Endothelial cell of umbilical vein (primary cell): ENCODE measurements around the gene MLX.

Experiments used
- EZH2 ChIP-seq: IDR thresholded peaks from 2 replicates; pipeline ENCODE4 v1.6.1; 2012; ENCODE audit warnings: borderline replicate concordance, low read depth, mild to moderate bottlenecking, moderate library complexity, low read length, inconsistent platforms; ENCODE audit not compliant: severe bottlenecking
- JUN ChIP-seq: IDR thresholded peaks from 2 replicates; pipeline ENCODE4 v1.6.1; 2011; ENCODE audit warnings: borderline replicate concordance, low read depth; ENCODE audit not compliant: insufficient read length, insufficient read depth
- MAX ChIP-seq: IDR thresholded peaks from 2 replicates; pipeline ENCODE4 v1.6.1; 2011; ENCODE audit not compliant: insufficient read depth, insufficient read length
- POLR2A ChIP-seq: IDR thresholded peaks from 2 replicates; pipeline ENCODE4 v1.6.1; 2012; ENCODE audit warnings: low read depth, mild to moderate bottlenecking, control low read depth, low read length
- POLR2AphosphoS5 ChIP-seq: IDR thresholded peaks from 2 replicates; pipeline ENCODE4 v1.6.1; 2012; ENCODE audit warnings: low read depth, mild to moderate bottlenecking, control low read depth, low read length, moderate library complexity; ENCODE audit not compliant: insufficient read depth
- TF ChIP-seq, protein P1 (sequence below), 2 donors: IDR thresholded peaks; 1 replicate in 1 of 2; 2 replicates in 1 of 2; pipeline ENCODE4 v1.5.1; 2011; ENCODE audit warnings: low read length in 2 of 2, mild to moderate bottlenecking in 2 of 2, moderate library complexity in 2 of 2, control low read depth in 1 of 2, inconsistent platforms in 1 of 2, low read depth in 1 of 2; ENCODE audit not compliant: insufficient read depth in 1 of 2; ENCODE audit errors: extremely low read depth in 1 of 2

DNA sequence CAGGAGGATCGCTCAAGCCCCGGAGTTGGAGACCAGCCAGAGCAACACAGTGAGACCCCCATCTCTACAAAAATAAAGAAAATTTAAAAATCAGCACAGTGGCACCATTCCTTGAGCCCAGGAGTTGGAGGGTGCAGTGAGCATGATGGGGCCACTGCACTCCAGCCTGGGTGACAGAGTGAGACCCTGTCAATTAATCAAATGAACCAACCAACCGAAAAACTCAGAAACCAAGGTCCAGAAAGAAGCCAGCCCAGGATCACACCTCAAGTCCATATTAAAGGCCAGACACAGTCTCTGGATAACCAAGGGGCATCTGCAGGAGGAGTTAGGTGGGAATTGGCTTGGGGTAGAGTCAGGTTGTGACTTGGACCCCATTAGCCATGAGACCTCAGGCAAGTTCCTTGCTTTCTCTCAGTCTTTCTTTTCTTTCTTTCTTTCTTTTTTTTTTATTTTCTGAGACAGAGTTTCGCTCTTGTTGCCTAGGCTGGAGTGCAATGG is 11.7 kb upstream of the MLX start:
- TF ChIP-seq, protein P1, sequence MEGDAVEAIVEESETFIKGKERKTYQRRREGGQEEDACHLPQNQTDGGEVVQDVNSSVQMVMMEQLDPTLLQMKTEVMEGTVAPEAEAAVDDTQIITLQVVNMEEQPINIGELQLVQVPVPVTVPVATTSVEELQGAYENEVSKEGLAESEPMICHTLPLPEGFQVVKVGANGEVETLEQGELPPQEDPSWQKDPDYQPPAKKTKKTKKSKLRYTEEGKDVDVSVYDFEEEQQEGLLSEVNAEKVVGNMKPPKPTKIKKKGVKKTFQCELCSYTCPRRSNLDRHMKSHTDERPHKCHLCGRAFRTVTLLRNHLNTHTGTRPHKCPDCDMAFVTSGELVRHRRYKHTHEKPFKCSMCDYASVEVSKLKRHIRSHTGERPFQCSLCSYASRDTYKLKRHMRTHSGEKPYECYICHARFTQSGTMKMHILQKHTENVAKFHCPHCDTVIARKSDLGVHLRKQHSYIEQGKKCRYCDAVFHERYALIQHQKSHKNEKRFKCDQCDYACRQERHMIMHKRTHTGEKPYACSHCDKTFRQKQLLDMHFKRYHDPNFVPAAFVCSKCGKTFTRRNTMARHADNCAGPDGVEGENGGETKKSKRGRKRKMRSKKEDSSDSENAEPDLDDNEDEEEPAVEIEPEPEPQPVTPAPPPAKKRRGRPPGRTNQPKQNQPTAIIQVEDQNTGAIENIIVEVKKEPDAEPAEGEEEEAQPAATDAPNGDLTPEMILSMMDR (IDR thresholded peaks at IDR 0.05; ENCODE audit: extremely low read depth in 1 of 2, insufficient read depth in 1 of 2, low read depth in 1 of 2, low read length in 2 of 2): no peak
- TF ChIP-seq JUN (no peak), MAX (no peak), POLR2AphosphoS5 (no peak), POLR2A (no peak), EZH2 (no peak)
